Activated CD8-positive, alpha-beta memory T cell treated with anti-CD3 and anti-CD28 coated beads, Interleukin-2, amount 50 U/mL, for 1 hour (primary cell): Measurements from ENCODE around the gene KLHL7.
"Not testable (repeated sequence)": the region's sequence is repeated elsewhere in the genome, so short reads cannot be mapped to it uniquely, and the experiment has no call there.

ENCODE experiments used
- DNase-seq: peaks from one replicate; pipeline ENCODE4 v3.0.0-alpha.2; 2020; ENCODE audit errors: extremely low read depth

Gene KLHL7

DNA sequence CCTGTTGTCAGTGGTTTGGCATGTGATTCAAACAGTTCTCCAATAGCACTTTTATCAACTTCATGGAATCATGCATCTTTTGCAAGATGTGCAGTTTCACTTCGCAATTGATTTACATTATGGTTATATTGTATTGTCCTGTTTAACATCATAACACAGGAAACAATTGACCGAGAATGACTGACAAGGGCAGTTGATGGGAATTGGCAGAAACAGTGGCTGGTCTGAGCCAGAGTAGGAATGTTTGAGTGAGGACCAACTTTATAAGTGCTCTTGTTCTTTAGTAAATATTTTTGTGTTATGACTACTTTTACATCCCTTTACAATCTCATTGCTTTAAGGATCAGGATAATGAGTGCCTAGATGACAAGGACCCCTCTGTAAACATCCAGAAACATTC is 2.2 kb downstream of the KLHL7 start:
- no peak for DNase-seq

GRCh38 chr7:23108995-23109394 is 3.4 kb downstream of the KLHL7 start:
- DNase-seq, result no peak

GRCh38 chr7:23109470-23109869 is 3.9 kb downstream of the KLHL7 start:
- no peak for DNase-seq

DNA sequence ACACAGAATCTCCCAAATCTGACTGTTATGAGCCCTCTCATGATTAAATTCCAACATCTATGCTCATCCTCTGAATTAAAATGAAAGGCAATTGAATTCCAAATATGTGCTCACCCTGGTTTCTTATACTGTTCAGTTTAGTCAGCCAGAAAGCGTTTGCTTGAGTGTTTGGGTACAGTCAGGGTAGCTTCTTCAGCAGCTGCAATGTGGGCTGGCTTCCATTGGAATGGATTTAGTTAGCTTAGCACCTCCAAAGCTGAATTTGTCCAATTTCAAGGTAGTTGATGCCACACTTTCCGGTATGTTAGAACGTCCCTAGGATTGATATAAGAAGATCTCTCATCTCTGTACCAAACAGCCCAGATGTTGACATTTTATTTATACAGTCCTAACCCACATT is 9.3 kb downstream of the KLHL7 start:
- DNase-seq, result no peak

- DNase-seq, result no peak
Observed at GRCh38 chr7:23115991-23116390, 10.4 kb downstream of the KLHL7 start.

- no peak for DNase-seq
Observed at GRCh38 chr7:23117841-23118240, 12.3 kb downstream of the KLHL7 start.

DNA sequence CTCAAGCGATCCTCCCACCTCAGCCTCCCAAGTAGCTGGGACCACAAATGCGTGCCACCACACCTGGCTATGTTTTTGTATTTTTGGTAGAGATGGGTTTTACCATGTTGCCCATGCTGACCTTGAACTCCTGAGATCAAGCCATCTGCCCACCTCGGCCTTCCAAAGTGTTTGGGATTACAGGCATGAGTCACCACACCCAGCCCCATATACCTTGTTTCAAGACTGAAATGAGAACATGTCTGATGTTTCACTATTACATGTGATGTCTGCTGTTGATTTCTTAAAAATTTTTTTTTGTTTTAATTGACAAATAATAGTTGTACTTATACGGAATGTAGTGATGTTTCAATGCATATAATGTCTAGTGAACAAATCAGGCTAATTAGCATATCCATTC is 14.5 kb downstream of the KLHL7 start:
- DNase-seq, result no peak

DNA sequence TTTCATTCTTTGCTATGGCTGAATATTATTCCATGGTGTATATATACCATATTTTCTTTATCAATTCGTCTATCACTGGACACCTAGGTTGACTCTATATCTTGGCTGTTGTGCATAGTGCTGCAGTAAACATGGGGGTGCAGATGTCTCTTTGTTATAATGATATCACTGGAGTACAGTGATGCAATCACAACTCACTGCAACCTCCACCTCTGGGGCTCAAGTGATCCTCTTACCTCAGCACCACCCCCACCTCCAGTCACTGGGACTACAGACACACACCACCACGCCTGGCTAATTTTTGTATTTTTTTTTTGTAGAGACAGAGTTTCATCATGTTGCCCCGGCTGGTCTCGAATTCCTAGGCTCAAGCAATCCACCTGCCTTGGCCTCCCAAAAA is 15.6 kb downstream of the KLHL7 start:
- no peak for DNase-seq

DNA sequence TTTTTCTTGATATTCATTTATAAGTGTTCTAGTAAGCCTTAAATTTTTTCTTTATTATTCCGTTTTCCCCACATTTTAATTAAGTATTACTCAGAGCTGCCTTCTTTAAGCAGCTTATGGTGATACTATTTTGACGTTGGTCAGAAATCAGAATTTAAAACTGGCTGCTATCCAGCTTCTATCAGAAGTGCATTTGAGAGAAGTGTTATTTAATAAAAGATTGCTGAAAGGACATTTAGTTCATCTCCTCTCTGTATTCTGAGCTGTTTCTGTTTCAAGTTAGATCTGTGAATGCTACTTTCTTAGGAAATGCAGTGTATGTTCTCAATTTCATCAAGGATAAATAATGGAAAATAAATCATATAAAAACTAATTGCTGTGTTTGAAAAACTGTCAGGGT is 17.4 kb downstream of the KLHL7 start:
- DNase-seq, result no peak

DNA sequence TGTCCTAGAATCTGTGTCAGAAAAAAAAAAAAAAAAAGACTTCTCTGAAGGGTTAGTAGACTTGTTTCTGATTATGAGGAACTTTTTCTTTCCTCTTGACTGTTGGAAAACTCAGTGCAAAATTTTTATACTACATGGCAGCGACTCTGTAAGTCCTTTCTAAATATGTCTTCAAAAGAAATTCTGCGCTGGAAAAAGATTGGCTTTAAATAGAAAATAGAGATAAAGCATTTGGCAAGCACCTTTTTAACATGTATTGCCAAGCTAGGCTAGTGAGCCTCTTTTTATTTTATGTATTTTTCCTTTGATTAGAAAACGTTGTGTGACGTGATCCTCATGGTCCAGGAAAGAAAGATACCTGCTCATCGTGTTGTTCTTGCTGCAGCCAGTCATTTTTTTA is 17.9 kb downstream of the KLHL7 start:
- no peak for DNase-seq

GRCh38 chr7:23129036-23129435 is 23.5 kb downstream of the KLHL7 start:
- DNase-seq, result no peak

GRCh38 chr7:23131799-23132198 is 26.2 kb downstream of the KLHL7 start:
- DNase-seq, result not testable (repeated sequence)

DNA sequence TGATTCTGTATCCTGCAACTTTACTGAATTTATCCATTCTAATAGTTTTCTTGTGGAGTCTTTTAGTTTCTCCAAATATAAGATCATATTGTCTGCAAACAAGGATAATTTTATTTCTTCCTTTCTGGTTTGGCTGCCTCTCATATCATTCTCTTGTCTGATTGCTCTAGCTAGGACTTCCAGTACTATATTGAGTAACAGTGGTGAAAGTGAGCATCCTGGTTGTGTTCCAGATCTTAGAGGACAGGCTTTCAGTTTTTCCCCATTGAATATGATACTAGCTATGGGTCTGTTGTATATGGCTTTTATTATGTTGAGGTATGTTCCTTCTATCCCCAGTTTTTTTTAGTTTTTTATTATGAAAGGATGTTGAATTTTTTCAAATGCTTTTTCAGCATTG is 28.2 kb downstream of the KLHL7 start:
- no peak for DNase-seq

DNA sequence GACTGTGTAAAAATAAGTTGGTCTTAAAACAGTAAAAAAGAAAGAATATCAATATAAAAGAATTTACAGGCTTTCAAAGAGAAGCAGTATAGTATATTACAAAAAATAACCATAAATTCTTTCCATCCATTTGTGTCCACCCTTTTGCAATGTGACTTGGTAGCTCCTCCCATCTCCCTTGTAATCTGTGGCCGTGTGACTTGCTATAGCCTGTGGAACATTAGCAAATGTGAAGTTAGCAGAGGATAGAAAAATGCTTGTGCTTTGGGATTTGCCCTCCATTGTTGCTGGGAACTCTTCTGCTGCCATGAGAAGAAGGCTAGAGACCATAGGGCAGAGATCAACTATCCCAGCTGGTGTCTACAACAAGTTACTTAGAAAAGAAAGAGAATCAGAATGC is 30.2 kb downstream of the KLHL7 start:
- DNase-seq, result no peak

GRCh38 chr7:23136216-23136615 is 30.6 kb downstream of the KLHL7 start:
- no peak for DNase-seq

DNA sequence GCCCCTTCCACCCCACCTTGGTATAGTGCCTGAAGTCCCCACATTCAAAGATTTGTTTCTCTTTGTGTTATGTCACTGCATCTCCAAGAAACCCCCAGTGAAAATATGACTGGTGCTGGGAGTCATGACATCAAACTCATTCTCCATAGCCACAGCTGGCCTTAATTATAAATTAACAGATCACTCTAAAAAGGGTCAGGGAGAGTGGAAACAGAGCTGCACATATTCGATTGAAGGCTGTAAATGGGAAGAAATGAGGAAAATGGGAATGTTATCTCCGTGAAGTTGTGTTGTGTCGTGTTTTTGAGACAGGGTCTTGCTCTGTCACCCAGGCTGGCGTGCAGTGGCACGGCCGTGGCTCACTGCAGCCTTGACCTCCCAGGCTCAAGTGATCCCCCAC is 52.1 kb downstream of the KLHL7 start:
- DNase-seq, result no peak

- no peak for DNase-seq
Observed at GRCh38 chr7:23158546-23158945, 53.0 kb downstream of the KLHL7 start.

- DNase-seq, result no peak
Observed at GRCh38 chr7:23161482-23161881, 55.9 kb downstream of the KLHL7 start.

GRCh38 chr7:23164846-23165245 is 59.3 kb downstream of the KLHL7 start:
- DNase-seq, result no peak

DNA sequence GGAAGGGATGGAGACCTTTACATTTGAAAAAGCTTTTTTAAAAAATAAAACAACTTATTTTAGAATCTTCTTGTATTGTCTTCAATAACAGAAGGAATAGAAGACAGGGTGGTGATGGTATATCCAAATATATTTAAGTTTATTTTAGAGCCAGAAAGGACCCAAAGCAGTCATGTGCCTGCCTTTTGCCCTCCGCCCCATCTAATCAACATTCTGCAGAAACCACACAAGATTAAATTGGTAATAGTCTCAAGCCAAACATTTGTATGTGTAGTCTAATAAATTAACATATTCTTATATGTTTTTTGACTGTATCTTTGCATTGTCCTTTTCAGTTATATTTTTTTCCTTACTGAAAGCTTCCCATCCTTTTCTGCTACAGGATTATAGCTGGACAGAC is 59.7 kb downstream of the KLHL7 start:
- DNase-seq, result no peak

DNA sequence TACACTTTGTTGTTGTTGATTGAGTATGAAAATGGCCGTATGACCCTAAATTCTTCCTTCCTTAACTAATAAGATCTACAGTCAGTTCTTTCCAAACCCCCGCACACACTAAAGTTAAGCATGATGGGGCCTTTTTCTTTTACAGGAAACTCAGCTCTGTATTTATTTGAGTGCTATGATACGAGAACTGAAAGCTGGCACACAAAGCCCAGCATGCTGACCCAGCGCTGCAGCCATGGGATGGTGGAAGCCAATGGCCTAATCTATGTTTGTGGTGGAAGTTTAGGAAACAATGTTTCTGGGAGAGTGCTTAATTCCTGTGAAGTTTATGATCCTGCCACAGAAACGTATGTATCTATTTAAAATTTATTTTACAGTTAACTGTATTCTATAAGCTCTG is 62.1 kb downstream of the KLHL7 start:
- no peak for DNase-seq

DNA sequence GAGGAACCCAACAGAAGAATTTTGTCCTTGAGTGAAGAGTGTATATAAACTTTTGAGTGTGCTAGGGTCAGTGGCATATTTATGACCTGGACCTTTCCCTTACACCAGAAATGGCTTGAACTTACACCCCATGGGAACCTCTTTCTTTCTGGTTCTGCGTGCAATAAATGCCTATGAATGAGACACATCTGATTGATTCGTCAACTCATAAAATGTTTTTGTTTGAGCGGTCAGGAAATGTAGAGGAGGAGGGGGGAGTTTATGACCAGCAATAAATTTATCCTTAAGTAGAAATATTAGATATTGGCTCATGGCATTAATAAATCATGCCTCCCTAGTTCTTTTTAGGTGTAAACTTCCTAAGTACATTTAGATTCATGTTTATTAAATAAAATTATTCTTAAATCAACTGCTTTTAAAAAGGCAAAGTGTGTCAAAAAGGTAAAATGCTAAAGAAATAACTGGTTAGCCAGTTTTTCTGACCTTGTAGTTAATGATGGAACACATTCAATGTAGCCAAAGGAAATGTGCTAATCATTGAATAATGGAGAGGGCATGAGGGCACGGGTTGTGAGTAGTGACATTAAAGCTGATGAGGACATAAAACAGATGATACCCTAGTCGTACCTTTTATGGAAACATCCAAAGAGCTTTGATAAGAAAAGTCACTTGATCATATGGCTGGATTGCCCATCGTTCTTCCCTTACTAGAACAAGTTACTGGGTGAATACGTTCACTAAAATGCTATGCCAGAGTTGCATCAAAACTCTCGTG is 62.7 kb downstream of the KLHL7 start:
- no peak for DNase-seq

DNA sequence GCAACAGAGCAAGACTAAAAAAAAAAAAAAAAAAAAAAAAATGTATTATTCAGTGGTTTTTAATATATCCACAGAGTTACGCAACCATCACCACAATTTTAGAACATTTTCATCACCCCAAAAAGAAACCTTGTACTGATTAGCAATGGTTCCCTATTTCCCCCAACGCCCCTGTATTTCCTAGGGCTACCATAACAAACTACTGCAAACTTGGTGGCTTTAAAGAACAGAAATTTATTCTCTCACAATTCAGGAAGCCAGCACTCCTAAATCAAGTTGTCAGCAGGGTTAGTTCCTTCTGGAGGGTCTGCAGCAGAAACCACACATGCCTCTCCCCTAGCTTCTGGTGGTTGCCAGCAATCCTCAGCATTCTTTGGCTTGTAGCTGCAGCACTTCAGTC is 70.4 kb downstream of the KLHL7 start:
- DNase-seq, result no peak
